Upper lobe of left lung (tissue), 6 donors: Measurements from ENCODE around the gene DUOX1. TPM values are rescaled to one million over a fixed set of nuclear protein-coding genes. Genes with fewer than 3 reads are reported as not detected.
A peak's percentile ranks its signal among the peaks of the same experiment; 100 is the strongest.

Experiments
- ATAC-seq, 2 donors: fragments of 200-7000 bp; cut with Tn5 transposase; one replicate each; pipeline ENCODE4 v1.9.1; 2022; ENCODE audit warnings: mild to moderate bottlenecking in 2 of 2, moderate library complexity in 2 of 2; ENCODE audit not compliant: low FRiP score in 2 of 2
- DNase-seq, 2 donors: peaks; one replicate each; pipeline ENCODE4 v3.0.0-alpha.2; 2019 to 2020
- H3K27ac ChIP-seq, 4 donors: fragments of 200-600 bp; sonication (generic); one replicate each; pipeline ENCODE4 v1.5.1; 2016 to 2019
- H3K27me3 ChIP-seq, 4 donors: fragments of 200-600 bp; sonication (generic); one replicate each; pipeline ENCODE4 v1.5.1; 2017 to 2019
- H3K36me3 ChIP-seq, 4 donors: fragments of 200-600 bp; sonication (generic); one replicate each; pipeline ENCODE4 v1.5.1; 2016 to 2019
- H3K4me1 ChIP-seq, 4 donors: fragments of 200-600 bp; sonication (generic); one replicate each; pipeline ENCODE4 v1.5.1; 2018 to 2019
- H3K4me3 ChIP-seq, 4 donors: fragments of 200-600 bp; sonication (generic); one replicate each; pipeline ENCODE4 v1.5.1; 2017 to 2019; ENCODE audit warnings: mild to moderate bottlenecking in 2 of 4, moderate library complexity in 1 of 4
- H3K9me3 ChIP-seq, 4 donors: fragments of 200-600 bp; sonication (generic); one replicate each; pipeline ENCODE4 v1.5.1; 2018 to 2019
- EP300 ChIP-seq, 4 donors: sonication (generic); formaldehyde crosslinking; IDR thresholded peaks; one replicate each; pipeline ENCODE4 v1.5.1; 2017; ENCODE audit warnings: antibody characterized with exemption in 4 of 4, control low read depth in 2 of 4
- POLR2A ChIP-seq, 4 donors: fragments of 450-650 bp; IDR thresholded peaks; one replicate each; pipeline ENCODE4 v1.5.1; 2016 to 2017; ENCODE audit warnings: antibody characterized with exemption in 4 of 4, mild to moderate bottlenecking in 2 of 4
- POLR2AphosphoS5 ChIP-seq, 2 donors: sonication (generic); formaldehyde crosslinking; IDR thresholded peaks; one replicate each; pipeline ENCODE4 v1.5.1; 2017; ENCODE audit warnings: antibody characterized with exemption in 2 of 2
- WGBS, 2 donors: methylation state at CpG; one replicate each; pipeline ENCODE4 v1.1.5; 2017 to 2018; 5-methylcytosine and 5-hydroxymethylcytosine counted together
- total RNA-seq, 6 donors: library from RNA; depleted of rRNA in 4 of 6; stranded (reverse); fragments of >200 nt in 4 of 6; gene quantifications; one replicate each; pipeline versions ENCODE4 v1.1.0 to v1.2.1, GENCODE V29; 2016 to 2021
- TF ChIP-seq, protein P1 (sequence below), 6 experiments: fragments of 450-650 bp in 4 of 6; fragments of 200-600 bp in 2 of 6; sonication (generic) in 2 of 6; IDR thresholded peaks; one replicate each; pipeline ENCODE4 v1.5.1; 2016 to 2019; ENCODE audit warnings: antibody characterized with exemption in 6 of 6
- donor health status: DM: no; HTN: no; CAD: no; lungs with moderate emphysema.
- donor health status: DM: no; HTN: yes; CAD: no; lungs with severe emphysema.

Gene DUOX1
- total RNA-seq, 6 donors from 2014 or later = 215 to 1,314 (median 495) TPM

DNA sequence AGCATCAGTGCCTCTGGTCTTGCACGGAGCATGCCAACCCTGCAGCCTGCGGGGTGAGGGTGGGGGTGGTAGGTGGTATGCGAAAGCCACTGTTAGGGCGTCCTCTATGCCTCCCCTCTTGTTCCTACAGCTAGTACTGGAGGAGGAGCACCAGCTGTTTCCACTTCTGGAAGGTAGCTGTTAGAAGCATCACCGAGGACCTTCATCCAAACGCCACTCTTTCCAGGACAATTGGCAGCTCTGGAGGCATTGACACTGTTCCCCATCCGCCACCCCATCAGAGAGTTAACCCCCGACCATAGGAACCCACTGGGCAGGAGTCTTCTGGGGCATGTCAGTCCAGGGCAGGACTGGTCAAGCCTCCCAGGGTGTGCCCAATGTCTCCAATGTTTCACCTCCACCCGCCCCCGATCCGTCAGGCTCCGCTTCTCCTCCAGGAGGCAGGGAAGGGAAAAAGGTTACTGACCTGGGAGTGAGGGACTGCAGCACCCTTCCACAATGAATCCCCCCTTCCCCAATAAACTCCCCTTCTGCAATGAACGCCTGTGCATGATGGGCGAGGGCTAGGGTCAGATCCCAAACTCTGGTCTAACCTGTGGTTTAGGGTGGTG lies 16.3 kb upstream of the DUOX1 start:
- ATAC-seq = no peak
- Histone ChIP-seq H3K27ac (no peak overlapping the region), H3K27me3 (peaks cover 4 to 61% (median 41%) of the 10 kb centered on the region in 4 donors), H3K9me3 (no peaks in the 10 kb centered on the region), H3K36me3 (no peaks in the 10 kb centered on the region), H3K4me3 (no peak overlapping the region), H3K4me1 (peaks cover 36 to 56% (median 43%) of the 10 kb centered on the region in 4 donors)
- TF ChIP-seq POLR2A (IDR thresholded peaks at IDR 0.05) (no peak), POLR2AphosphoS5 (IDR thresholded peaks at IDR 0.05) (no peak), EP300 (IDR thresholded peaks at IDR 0.05) (no peak)
- TF ChIP-seq, protein P1, sequence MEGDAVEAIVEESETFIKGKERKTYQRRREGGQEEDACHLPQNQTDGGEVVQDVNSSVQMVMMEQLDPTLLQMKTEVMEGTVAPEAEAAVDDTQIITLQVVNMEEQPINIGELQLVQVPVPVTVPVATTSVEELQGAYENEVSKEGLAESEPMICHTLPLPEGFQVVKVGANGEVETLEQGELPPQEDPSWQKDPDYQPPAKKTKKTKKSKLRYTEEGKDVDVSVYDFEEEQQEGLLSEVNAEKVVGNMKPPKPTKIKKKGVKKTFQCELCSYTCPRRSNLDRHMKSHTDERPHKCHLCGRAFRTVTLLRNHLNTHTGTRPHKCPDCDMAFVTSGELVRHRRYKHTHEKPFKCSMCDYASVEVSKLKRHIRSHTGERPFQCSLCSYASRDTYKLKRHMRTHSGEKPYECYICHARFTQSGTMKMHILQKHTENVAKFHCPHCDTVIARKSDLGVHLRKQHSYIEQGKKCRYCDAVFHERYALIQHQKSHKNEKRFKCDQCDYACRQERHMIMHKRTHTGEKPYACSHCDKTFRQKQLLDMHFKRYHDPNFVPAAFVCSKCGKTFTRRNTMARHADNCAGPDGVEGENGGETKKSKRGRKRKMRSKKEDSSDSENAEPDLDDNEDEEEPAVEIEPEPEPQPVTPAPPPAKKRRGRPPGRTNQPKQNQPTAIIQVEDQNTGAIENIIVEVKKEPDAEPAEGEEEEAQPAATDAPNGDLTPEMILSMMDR (IDR thresholded peaks at IDR 0.05) = no peak
- WGBS, 2 donors = 8 to 12% methylated on average over 6 to 14 of the region's 14 CpGs
- no peak for DNase-seq

DNA sequence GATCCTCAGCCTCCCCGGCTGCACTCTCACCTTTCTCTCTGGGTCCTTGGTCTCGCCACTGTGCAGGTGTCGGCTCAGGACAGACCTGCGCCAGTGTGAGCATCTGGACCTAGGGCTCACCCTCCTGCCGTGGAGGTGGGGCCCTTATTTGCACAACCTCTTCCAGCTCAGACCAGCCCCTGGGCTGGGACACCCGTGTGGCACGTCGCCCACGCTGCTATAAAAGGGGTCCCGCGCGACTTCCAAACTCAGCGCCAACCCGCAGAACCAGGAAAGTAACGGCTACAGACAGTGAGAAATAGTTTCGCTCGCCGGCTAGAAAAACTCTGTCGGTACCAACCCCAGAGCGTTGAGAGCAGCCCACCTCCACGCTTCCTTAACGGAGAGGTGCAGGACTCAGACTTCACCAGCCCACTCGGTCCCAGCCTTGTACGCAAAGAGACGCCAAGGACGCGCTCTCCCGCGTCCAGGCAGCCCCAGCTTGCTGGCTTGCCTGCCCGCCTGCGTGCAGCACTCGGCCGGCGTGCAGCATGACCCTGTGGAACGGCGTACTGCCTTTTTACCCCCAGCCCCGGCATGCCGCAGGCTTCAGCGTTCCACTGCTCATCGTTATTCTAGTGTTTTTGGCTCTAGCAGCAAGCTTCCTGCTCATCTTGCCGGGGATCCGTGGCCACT lies 15.6 kb upstream of the DUOX1 start, which contains the start of the genes DUOX2 and DUOXA2:
Gene DUOX2 (minus strand): TSS at position 97 of the 675 bp plus-strand sequence. CDS start 761 bp downstream, outside the sequence.
Gene DUOXA2 (plus strand): TSS at position 251 of the 675 bp plus-strand sequence. CDS start 280 bp downstream, at position 531.
- H3K27me3 ChIP-seq = peaks cover 4 to 61% (median 41%) of the 10 kb centered on the region in 4 donors
- TF ChIP-seq EP300 (IDR thresholded peaks at IDR 0.05) (no peak), POLR2AphosphoS5 (IDR thresholded peaks at IDR 0.05) (no peak), POLR2A (IDR thresholded peaks at IDR 0.05) (no peak)
- TF ChIP-seq, protein P1 (IDR thresholded peaks at IDR 0.05) = no peak
- peaks cover 36 to 56% (median 43%) of the 10 kb centered on the region in 4 donors for H3K4me1 ChIP-seq
- WGBS, 2 donors = 2 to 3% methylated on average over 8 to 36 of the region's 42 CpGs
- ATAC-seq (no peak), DNase-seq (peak in 1 of 2 donors; percentile 57)
- no peak within 1 kb of the TSS for H3K27ac ChIP-seq
- no peak within 1 kb of the TSS for H3K4me3 ChIP-seq
- no peaks in the 10 kb centered on the region for H3K36me3 ChIP-seq
- no peaks in the 10 kb centered on the region for H3K9me3 ChIP-seq

DNA sequence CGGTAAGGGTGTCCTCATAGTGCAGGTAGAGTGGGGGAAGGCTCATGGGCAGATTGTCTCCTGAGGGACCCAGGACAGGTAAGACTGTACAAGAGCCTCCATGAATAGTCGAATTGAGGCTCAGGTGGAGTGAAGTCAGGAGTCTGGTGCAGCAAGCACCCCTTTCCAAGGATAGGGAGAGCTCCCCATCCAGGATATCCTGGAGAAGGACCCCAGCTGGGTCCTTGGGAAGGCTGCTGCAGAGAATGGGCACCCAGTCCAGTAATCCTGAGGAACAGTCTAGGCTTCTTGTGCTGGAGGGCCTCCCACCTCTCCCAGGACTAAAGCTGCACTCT lies 15.1 kb upstream of the DUOX1 start:
- 0 to 25% methylated on average over 1 to 2 of the region's 2 CpGs for WGBS, 2 donors
- DNase-seq (no peak), ATAC-seq (no peak)
- no peak for TF ChIP-seq POLR2AphosphoS5 (IDR thresholded peaks at IDR 0.05)
- no peak for TF ChIP-seq EP300 (IDR thresholded peaks at IDR 0.05)
- H3K36me3 ChIP-seq = no peaks in the 10 kb centered on the region
- H3K4me1 ChIP-seq = peaks cover 36 to 56% (median 43%) of the 10 kb centered on the region in 4 donors
- H3K9me3 ChIP-seq = no peaks in the 10 kb centered on the region
- H3K27ac ChIP-seq = no peak overlapping the region
- H3K27me3 ChIP-seq = peaks cover 4 to 61% (median 41%) of the 10 kb centered on the region in 4 donors
- no peak overlapping the region for H3K4me3 ChIP-seq

DNA sequence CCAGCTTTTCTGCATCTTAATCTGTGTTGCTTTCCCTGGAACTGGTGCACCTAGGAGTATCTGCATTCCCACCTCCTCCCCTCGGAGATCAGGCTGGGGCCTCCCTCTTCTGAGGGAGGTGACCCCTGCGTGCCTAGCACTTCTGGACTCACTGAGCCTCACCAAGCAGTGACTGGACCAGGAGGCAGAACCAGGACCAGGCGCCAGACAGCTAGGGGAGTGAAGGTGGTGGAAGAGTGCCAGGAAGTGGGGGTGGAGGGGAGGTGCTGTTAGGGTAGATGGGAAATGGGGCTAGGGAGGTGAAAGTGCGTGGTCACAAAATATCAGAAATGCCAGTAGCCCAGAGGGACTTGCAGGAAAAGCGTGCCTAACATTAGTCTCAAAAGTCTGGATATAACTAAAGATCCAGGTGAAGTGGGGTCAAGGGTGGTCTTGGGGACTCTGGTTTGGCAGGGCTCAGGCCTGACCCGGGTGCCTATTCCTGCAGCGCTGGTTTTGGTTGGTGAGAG lies 14.4 kb upstream of the DUOX1 start:
- H3K27me3 ChIP-seq = peaks cover 4 to 61% (median 40%) of the 10 kb centered on the region in 4 donors
- H3K4me1 ChIP-seq = peaks cover 36 to 56% (median 43%) of the 10 kb centered on the region in 4 donors
- H3K36me3 ChIP-seq = peaks cover 0 to 5% (median 0%) of the 10 kb centered on the region in 4 donors
- ATAC-seq (no peak), DNase-seq (no peak)
- no peak for TF ChIP-seq POLR2AphosphoS5 (IDR thresholded peaks at IDR 0.05)
- TF ChIP-seq EP300 (IDR thresholded peaks at IDR 0.05) = no peak
- TF ChIP-seq, protein P1 (IDR thresholded peaks at IDR 0.05) = no peak
- peak in 1 of 4 donors; percentile 1 for TF ChIP-seq POLR2A (IDR thresholded peaks at IDR 0.05)
- H3K9me3 ChIP-seq = no peaks in the 10 kb centered on the region
- no peak overlapping the region for H3K4me3 ChIP-seq
- WGBS, 2 donors = 46 to 54% methylated on average over 7 of the region's 7 CpGs
- no peak overlapping the region for H3K27ac ChIP-seq

DNA sequence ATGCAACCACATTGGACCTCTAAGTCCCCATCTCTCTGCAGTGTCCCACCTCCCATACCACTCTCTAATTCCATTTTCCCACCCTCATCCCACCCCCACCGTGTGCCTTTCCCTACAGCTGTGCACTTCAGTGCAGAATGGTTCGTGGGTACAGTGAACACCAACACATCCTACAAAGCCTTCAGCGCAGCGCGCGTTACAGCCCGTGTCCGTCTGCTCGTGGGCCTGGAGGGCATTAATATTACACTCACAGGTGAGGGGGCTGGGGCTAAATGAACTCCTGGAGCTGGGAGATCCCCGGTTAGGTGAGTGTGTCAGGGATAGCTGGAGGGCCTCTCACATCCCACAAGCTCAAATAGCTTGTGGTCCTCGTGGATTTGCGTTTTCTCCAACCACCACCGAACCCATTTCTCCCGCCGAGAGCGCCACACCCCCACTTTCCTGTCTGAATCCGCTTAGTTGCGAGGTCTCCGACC lies 13.8 kb upstream of the DUOX1 start:
- H3K36me3 ChIP-seq = peaks cover 0 to 9% (median 3%) of the 10 kb centered on the region in 4 donors

More for the DNA sequence above, 13.8 kb upstream of the DUOX1 start:
- Histone ChIP-seq H3K27ac (no peak overlapping the region), H3K4me3 (no peak overlapping the region), H3K27me3 (peaks cover 4 to 61% (median 40%) of the 10 kb centered on the region in 4 donors), H3K9me3 (no peaks in the 10 kb centered on the region), H3K4me1 (peaks cover 36 to 56% (median 43%) of the 10 kb centered on the region in 4 donors)
- WGBS, 2 donors = 24% methylated on average over 10 to 19 of the region's 19 CpGs
- TF ChIP-seq EP300 (IDR thresholded peaks at IDR 0.05) = no peak
- TF ChIP-seq POLR2AphosphoS5 (IDR thresholded peaks at IDR 0.05) = no peak
- no peak for TF ChIP-seq POLR2A (IDR thresholded peaks at IDR 0.05)
- TF ChIP-seq, protein P1 (IDR thresholded peaks at IDR 0.05) = no peak
- ATAC-seq = no peak
- no peak for DNase-seq
